ENCODE data around the gene GGTLC1. TPM values are rescaled to one million over a fixed set of nuclear protein-coding genes. Genes with fewer than 3 reads are reported as not detected.

Gene GGTLC1
- total RNA-seq, 1 experiment from 2014 or later = not detected

DNA sequence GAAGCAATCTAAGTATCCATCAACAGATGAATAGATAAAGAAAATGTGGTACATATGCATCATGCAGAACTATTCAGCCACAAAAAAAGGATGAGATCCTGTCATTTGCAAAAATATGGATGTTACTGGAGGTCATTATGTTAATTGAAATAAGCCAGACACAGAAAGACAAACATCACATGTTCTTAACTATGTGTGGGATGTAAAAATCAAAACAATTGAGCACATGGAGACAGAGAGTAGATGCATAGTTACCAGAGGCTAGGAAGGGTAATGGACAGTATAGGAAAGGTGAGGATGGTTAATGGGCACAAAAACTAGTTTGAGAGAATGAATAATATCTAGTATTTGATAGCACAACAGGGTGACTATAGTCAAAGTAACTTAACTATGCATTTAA, 26.3 kb downstream of the GGTLC1 start:
- no peak overlapping the region for H2AFZ ChIP-seq (ENCODE audit: low read length)
- no peaks in the 10 kb centered on the region for H3K4me1 ChIP-seq (ENCODE audit: insufficient read depth, low read length)
- TF ChIP-seq, protein P1, sequence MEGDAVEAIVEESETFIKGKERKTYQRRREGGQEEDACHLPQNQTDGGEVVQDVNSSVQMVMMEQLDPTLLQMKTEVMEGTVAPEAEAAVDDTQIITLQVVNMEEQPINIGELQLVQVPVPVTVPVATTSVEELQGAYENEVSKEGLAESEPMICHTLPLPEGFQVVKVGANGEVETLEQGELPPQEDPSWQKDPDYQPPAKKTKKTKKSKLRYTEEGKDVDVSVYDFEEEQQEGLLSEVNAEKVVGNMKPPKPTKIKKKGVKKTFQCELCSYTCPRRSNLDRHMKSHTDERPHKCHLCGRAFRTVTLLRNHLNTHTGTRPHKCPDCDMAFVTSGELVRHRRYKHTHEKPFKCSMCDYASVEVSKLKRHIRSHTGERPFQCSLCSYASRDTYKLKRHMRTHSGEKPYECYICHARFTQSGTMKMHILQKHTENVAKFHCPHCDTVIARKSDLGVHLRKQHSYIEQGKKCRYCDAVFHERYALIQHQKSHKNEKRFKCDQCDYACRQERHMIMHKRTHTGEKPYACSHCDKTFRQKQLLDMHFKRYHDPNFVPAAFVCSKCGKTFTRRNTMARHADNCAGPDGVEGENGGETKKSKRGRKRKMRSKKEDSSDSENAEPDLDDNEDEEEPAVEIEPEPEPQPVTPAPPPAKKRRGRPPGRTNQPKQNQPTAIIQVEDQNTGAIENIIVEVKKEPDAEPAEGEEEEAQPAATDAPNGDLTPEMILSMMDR (conservative IDR thresholded peaks at IDR 0.05; ENCODE audit: low read depth, low read length) = no peak
- TF ChIP-seq EZH2phosphoT487 (IDR thresholded peaks at IDR 0.05; ENCODE audit: borderline replicate concordance, low read length) (no peak), EZH2 (IDR thresholded peaks at IDR 0.05; ENCODE audit: low read length, unreplicated experiment) (no peak)
- DNase-seq (no peak), ATAC-seq (no peak)
- no peaks in the 10 kb centered on the region for H3K36me3 ChIP-seq (ENCODE audit: low read depth, low read length)
- no peak overlapping the region for H3K4me2 ChIP-seq (ENCODE audit: low read length)
- CTCF ChIA-PET = no interaction called here
- H3K9me2 ChIP-seq (replicated peaks; ENCODE audit: low read length) = no peaks in the 10 kb centered on the region
- H3K9ac ChIP-seq (ENCODE audit: low read length) = no peak overlapping the region
- POLR2A ChIA-PET (ENCODE audit: unreplicated experiment) = no interaction called here
- intact Hi-C loops (cut with micrococcal nuclease) = no loop called here
- H3K9me3 ChIP-seq (ENCODE audit: low read length) = peaks cover 42% of the 10 kb centered on the region
- H3K79me2 ChIP-seq (ENCODE audit: low read length) = no peaks in the 10 kb centered on the region
- H3K27me3 ChIP-seq (ENCODE audit: low read length) = 0 out of 2 replicates have a peak, but pooled peaks cover 7% of the 10 kb centered on the region
- no peak overlapping the region for H3K27ac ChIP-seq (ENCODE audit: low read length)
- BruUV-seq (replicated peaks) = no TSS peak
- no peaks in the 10 kb centered on the region for H4K20me1 ChIP-seq (ENCODE audit: low read length)
- no peak overlapping the region for H3K4me3 ChIP-seq (ENCODE audit: low read length)
- H3F3A ChIP-seq (ENCODE audit: low read length, unreplicated experiment) = no peaks in the 10 kb centered on the region

DNA sequence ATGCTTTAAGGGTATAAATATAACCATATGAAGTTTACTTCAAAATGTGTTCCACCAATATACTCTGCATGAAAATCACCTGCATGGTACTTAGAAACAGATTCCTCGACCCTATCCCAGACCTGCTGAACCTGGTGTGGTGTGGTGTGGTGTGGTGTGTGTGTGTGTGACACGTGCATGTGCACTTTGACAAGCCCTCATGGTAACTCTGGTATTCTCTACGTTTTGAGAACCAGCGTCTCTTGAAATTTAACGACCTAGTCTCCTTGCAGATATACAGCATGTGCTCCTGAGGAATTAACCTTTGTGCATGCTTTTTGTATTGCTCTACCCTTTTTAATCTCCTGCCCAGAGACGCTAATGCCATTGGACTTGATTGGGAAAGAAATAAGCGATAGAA, 29.5 kb downstream of the GGTLC1 start:
- CTCF ChIA-PET = no interaction called here
- Histone ChIP-seq H2AFZ (ENCODE audit: low read length) (no peak overlapping the region), H3K36me3 (ENCODE audit: low read depth, low read length) (no peaks in the 10 kb centered on the region), H3K9me3 (ENCODE audit: low read length) (peaks cover 23% of the 10 kb centered on the region), H3K4me1 (ENCODE audit: insufficient read depth, low read length) (no peaks in the 10 kb centered on the region), H3K9me2 (replicated peaks; ENCODE audit: low read length) (no peaks in the 10 kb centered on the region), H3K79me2 (ENCODE audit: low read length) (no peaks in the 10 kb centered on the region), H3K9ac (ENCODE audit: low read length) (no peak overlapping the region), H4K20me1 (ENCODE audit: low read length) (no peaks in the 10 kb centered on the region), H3K27ac (ENCODE audit: low read length) (no peak overlapping the region), H3K27me3 (ENCODE audit: low read length) (peaks cover 25% of the 10 kb centered on the region), H3F3A (ENCODE audit: low read length, unreplicated experiment) (no peaks in the 10 kb centered on the region), H3K4me3 (ENCODE audit: low read length) (no peak overlapping the region), H3K4me2 (ENCODE audit: low read length) (no peak overlapping the region)
- DNase-seq = no peak
- BruUV-seq (replicated peaks) = no TSS peak
- intact Hi-C loops (cut with micrococcal nuclease) = no loop called here
- ATAC-seq = no peak
- POLR2A ChIA-PET (ENCODE audit: unreplicated experiment) = no interaction called here
- TF ChIP-seq, protein P1 (conservative IDR thresholded peaks at IDR 0.05; ENCODE audit: low read depth, low read length) = no peak
- no peak for TF ChIP-seq EZH2 (IDR thresholded peaks at IDR 0.05; ENCODE audit: low read length, unreplicated experiment)
- no peak for TF ChIP-seq EZH2phosphoT487 (IDR thresholded peaks at IDR 0.05; ENCODE audit: borderline replicate concordance, low read length)

GRCh38 chr20:23955896-23956295, 32.7 kb downstream of the GGTLC1 start:
- no peaks in the 10 kb centered on the region for H3K36me3 ChIP-seq (ENCODE audit: low read depth, low read length)
- CTCF ChIA-PET = no interaction called here
- H3K9ac ChIP-seq (ENCODE audit: low read length) = no peak overlapping the region
- no peaks in the 10 kb centered on the region for H3K79me2 ChIP-seq (ENCODE audit: low read length)
- H3K4me2 ChIP-seq (ENCODE audit: low read length) = no peak overlapping the region
- H3K9me3 ChIP-seq (ENCODE audit: low read length) = no peaks in the 10 kb centered on the region
- H3K27me3 ChIP-seq (ENCODE audit: low read length) = peaks cover 53% of the 10 kb centered on the region
- no peak overlapping the region for H2AFZ ChIP-seq (ENCODE audit: low read length)
- POLR2A ChIA-PET (ENCODE audit: unreplicated experiment) = no interaction called here
- ATAC-seq = no peak
- DNase-seq = no peak
- TF ChIP-seq, protein P1 (conservative IDR thresholded peaks at IDR 0.05; ENCODE audit: low read depth, low read length) = no peak
- TF ChIP-seq EZH2phosphoT487 (IDR thresholded peaks at IDR 0.05; ENCODE audit: borderline replicate concordance, low read length) = no peak
- no peak for TF ChIP-seq EZH2 (IDR thresholded peaks at IDR 0.05; ENCODE audit: low read length, unreplicated experiment)
- no peaks in the 10 kb centered on the region for H3K4me1 ChIP-seq (ENCODE audit: insufficient read depth, low read length)
- no TSS peak for BruUV-seq (replicated peaks)
- no peaks in the 10 kb centered on the region for H4K20me1 ChIP-seq (ENCODE audit: low read length)
- H3K9me2 ChIP-seq (replicated peaks; ENCODE audit: low read length) = no peaks in the 10 kb centered on the region
- no peak overlapping the region for H3K27ac ChIP-seq (ENCODE audit: low read length)
- H3K4me3 ChIP-seq (ENCODE audit: low read length) = no peak overlapping the region
- intact Hi-C loops (cut with micrococcal nuclease) = no loop called here
- no peaks in the 10 kb centered on the region for H3F3A ChIP-seq (ENCODE audit: low read length, unreplicated experiment)
